ENCODE results near the gene ARMC6.
"Not testable (repeated sequence)": the region's sequence is repeated elsewhere in the genome, so short reads cannot be mapped to it uniquely, and the experiment has no call there.

ARMC6 gene

DNA sequence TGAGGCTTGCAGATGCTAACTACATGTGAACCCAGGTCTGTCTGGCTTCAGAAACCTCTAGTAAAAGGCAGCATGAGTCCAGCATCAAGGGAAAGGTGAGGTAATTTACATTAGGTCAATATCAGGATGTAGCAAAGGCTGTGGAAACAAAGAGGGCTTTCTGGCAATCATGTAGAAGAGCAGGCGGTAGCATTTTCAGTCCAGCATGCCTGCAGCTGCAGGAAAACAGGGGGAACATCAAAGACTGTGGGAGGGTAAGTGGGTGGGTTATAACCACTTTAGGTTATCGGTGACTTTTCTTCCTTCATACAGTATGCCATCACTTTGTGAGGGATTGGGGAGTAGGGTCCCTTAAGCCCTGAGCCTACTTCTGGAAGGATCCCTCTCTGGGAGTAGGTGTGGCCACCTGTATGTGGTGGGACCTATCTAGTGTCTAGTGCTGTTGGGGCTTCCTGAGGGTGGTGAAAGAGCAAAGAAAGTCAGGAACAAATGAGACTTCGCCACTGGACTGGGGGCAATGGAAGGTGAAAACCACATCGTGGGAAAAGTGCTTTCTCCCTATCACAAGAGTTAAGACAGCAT lies 10.9 kb upstream of the ARMC6 start:
- no peak for DNase-seq (ENCODE audit: low read depth, low spot score)

DNA sequence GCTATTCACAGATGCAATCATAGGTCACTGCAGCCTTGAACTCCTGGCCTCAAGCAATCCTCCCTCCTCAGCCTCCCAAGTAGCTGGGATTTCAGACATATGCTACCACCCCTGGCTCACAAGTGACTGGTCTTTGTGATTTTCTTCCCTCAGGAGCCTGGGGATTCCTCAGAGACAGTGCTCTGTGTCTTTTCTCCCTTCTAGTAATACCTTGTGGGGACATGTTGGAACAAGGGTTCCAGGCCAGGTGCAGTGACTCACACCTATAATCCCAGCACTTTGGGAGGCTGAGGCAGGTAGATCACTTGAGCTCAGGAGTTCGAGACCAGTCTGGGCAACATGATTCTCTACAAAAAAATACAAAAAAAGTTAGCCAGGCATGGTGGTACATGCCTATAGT lies 10.0 kb upstream of the ARMC6 start:
- DNase-seq (ENCODE audit: low read depth, low spot score) = not testable (repeated sequence)

DNA sequence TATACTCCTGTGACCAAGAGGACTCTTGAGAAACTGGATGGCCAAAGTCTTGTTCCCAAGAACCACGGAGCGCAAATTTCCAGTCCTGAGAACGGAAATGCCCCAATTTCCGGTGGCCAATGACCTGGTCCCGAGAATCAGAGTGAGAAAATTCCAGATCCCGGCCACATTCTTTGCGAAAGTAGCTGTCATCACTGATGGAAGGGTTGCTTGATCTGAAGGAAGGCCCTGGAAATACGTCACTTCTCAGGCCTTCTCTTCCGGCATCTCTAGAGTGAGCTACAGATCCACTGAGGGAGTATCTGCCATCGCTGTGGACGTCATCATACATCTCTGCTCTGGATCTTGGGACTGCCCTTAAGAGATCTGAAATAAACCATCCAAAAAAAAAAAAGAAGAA lies 7.5 kb upstream of the ARMC6 start:
- no peak for DNase-seq (ENCODE audit: low read depth, low spot score)

DNA sequence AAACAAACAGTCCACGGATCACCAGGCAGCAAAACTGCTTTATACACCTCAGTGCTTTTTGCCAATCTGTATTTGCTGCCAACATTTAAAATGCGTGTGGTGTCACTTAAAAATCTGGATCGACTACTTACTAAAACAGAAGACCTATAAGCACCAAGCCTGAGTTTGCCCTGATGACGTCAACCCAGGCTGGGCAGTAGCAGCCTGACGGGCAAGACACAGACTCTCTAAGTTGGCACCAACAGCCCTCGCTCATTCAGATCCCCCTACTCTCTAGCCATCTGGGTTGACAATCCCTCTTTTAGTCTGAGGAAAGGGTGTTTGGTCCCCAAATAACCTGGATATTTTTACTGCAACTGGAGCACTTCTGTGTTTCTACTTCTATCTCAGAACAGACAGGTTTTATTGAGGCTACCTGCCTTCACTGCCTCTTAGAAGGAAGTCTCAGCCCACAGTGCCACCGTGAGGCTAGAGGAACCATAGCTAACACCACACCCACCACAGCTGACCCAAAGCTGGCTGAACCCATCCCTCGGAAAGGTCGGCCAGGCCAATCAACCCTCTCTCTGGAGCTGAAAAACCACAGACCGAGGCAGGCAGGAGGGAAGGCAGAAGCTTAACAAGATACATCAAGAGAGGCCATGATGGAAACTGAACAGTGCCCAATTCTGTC lies 7.0 kb upstream of the ARMC6 start:
- DNase-seq (ENCODE audit: low read depth, low spot score) = no peak

DNA sequence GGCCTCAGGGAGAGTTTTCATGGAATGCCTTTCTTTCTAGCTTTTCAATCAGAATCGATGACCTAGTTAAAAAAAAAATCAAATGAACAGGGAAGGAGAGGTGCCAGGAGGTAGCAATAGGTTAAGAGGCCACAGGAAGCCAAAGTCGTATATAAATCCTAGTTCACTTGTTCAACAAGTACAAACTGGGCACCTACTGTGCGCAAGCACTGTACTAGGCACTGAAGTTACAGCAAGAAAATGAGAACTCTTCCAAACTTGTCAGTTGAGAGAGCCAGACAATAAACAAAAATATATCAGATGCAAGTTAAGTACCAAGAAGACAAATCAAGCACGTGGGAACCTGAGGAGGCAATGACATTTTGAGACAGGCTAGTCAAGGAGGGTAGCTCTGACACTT lies 6.2 kb upstream of the ARMC6 start:
- no peak for DNase-seq (ENCODE audit: low read depth, low spot score)

DNA sequence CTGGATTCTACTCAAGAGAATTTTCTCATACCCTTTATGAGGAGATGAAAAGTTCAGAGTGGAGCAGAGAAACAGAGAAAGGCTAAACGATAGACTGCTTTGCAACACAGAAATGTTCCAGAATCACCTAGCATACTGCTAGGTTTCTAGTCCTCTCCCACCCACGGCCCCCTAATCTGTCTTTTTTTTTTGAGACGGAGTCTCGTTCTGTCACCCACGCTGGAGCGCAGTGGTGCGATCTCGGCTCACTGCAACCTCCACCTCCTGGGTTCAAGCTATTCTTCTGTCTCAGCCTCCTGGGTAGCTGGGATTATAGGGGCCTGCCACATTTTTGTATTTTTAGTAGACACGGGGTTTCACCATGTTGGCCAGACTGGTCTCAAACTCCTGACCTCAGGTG lies 4.9 kb upstream of the ARMC6 start:
- no peak for DNase-seq (ENCODE audit: low read depth, low spot score)

DNA sequence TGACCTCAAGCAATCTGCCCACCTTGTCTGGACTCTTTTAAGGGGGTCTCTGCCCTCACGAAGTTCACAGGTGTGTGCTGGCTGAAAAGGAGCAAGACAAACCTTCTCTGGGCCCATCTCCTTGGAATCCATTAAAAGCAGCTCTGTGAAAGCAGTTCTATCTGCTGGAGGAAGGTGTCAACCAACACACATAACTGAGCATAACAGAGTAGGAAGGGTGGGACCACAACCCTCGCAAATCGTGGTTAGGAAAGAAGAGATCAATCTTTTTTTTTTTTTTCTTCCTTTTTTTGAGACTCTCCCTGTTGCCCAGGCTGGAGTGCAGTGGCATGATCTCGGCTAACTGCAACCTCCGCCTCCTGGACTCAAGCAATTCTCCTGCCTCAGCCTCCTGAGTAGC lies 1.5 kb upstream of the ARMC6 start:
- DNase-seq (ENCODE audit: low read depth, low spot score) = no peak

DNA sequence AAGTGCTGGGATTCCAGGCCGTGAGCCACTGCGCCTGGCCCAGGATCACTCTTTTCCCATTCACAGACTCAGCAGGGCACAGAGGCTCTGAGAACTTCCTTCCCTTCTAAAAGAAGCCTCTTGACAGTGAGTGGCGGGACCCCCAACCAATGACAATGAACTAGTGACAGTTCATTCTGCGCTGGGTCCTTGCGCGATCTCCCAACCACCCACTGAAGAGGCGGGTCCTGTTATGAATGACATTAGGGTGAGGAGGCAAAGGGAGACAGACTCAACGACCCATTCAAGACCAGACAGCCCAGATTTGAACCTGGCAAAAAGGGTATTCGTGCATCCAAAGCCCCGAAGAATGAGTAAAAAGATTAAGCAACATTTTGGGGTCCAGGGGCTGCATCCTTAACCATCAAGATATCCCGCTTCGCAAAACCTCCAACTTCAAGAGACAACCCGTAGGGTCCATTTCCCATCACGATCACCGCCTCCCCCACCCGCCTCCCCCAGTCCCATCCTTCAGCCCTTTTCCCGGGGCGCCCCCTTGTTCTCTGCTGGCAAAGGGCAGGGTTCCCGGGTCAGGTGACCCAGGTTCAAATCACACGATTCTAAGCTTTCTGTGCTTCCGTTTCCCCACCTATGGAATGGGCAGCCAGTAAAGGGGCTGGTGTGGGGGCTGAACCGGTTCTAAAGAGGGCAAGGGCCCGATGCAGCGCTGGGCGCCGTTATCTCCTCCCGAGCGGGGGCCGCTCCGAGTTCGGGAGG lies 805 bp upstream of the ARMC6 start:
- peak; percentile 79 for DNase-seq (ENCODE audit: low read depth, low spot score)

DNA sequence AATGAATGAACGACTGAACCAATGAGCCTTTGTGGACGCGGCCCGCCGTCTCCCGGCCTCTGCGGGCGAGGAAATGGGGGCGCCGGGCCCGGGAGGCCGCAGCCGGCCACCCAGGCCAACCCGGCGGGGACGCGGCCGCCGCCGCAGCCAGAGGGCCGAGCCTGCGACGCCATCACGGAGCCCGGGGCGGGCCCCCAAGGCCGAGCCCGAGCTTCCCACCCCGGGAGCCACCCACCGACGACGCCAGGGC lies 302 bp upstream of the ARMC6 start:
- no peak for DNase-seq (ENCODE audit: low read depth, low spot score)

DNA sequence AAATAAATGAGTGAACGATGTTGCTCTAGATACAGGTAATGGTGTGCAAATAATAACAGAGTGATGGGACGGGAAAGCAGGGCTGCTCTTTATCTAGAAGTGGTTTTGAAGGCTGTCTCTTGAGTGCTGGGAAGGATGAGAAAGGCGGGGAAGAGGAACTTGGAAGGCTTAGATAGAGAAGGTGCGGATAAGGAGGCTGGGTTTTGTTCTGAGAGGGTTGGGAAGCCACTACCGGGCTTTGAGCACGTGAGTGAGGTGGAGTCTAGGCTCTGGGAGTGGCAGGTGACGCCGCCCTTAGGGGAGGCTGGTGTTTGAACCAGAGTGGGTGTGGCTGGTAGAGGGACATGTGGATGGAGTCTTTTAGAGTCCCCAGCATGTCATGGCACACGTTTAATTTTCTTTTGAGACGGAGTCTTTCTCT lies 811 bp downstream of the ARMC6 start:
- DNase-seq (ENCODE audit: low read depth, low spot score) = peak; percentile 53

DNA sequence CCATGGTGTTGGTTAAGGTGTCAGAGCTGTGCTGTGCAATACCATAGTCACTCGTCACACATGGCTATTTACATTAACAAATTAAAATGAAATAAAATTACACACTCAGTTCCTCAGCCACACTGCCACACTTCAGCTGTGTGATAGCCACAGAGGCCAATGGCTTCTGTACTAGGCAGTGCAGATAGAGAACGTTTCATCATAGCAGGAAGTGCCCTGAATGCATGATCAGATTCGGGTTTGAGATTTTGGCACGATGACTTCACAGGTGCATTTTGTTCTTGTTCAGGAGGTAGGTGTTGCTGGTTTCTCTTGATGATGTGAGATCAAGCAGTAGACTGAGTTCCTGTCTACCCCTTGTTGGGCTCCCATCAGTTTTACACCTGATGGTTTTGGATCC lies 6.5 kb downstream of the ARMC6 start:
- no peak for DNase-seq (ENCODE audit: low read depth, low spot score)

DNA sequence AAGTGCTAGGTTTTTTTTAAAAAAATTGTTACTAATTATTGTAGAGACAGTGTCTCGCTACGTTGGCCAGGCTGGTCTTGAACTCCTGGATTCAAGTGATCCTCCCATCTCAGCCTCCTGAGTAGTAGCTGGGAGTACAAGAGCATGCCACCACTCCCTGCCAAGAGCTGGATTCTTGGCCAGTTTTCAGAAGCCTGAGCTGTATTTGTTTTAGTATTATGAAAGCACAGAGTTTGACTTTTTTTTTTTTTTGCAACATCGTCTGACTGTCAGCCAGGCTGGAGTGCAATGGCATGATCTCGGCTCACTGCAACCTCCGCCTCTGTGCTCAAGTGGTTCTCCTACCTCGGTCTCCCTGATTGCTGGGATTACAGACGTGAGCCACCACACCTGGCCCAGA lies 7.0 kb downstream of the ARMC6 start:
- no peak for DNase-seq (ENCODE audit: low read depth, low spot score)

DNA sequence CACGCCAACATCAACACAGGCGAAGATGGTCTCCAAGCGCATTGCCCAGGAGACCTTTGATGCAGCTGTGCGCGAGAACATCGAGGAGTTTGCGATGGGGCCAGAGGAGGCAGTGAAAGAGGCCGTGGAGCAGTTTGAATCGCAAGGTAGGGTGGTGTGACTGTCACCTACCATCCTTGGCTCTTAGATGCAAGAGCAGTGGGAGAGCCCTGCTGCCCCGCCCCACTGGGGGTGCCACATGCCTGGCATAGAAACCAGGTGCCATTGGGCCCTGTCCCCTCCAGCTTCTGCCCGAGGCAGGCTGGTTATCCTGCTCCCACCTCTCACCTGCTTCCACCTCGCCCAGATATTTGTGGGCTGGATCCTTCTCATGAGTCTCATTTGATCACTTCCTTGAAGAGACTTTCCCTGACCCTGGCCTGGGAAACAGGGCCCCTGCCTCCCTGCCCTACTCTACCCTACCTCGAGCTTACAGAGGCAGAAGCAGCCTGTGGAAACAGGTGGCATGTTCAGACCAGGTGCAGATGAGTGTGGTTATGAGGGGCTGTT lies 9.4 kb downstream of the ARMC6 start:
- no peak for DNase-seq (ENCODE audit: low read depth, low spot score)

DNA sequence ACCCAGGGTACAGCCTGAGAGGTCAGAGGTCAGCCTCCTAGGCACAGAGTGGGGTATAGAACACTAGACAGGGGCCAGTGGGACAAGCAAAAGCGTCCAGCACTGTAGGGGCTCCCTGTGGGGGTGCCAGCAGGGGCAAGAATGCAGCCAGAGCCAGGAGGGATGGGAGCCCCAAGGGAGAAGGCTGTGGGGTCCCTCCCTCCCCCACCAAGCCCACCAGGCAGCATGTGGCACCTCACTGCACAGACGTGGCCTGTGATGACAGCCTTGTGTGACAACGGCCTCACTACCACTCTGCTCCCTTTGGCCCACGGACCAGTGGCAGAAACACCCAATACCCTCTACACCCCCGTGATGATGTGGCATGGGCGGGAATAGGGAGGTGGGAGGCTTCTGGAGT lies 10.1 kb downstream of the ARMC6 start:
- DNase-seq (ENCODE audit: low read depth, low spot score) = no peak

DNA sequence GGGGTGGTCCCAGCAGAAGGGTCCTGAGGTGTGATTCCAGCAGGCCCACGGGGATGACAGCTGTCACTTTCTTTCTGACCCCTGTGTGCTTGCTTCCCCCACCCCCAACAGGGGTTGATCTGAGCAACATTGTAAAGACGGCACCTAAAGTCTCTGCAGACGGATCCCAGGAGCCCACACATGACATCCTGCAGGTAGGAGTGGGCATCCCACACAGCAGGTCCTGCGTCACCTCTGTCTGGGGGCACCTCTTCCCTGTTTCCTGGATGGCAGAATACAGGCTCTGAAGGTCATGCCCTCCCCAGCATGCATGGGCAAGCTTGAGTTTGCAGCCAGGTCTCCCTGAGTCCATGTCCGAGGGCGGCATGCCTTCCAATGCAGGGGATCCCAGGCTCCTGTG lies 10.5 kb downstream of the ARMC6 start:
- DNase-seq (ENCODE audit: low read depth, low spot score) = no peak

DNA sequence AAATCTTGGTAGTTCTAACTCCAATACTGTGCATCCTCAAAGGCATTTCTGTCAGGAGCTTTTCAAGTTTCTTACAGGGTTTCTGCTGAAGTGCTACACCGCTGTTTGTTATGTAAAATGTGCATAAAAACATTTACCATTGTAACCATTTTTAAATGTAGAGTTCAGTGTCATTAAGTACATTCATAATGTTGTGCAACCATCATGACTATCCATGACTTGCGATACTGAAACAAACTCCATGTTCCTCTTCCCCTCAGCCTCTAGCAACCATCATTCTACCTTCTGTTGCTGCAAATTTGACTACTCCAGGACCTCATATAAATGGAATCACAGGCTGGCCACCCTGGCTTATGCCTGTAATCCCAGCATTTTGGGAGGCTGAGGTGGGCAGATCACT lies 16.0 kb downstream of the ARMC6 start:
- no peak for DNase-seq (ENCODE audit: low read depth, low spot score)

DNA sequence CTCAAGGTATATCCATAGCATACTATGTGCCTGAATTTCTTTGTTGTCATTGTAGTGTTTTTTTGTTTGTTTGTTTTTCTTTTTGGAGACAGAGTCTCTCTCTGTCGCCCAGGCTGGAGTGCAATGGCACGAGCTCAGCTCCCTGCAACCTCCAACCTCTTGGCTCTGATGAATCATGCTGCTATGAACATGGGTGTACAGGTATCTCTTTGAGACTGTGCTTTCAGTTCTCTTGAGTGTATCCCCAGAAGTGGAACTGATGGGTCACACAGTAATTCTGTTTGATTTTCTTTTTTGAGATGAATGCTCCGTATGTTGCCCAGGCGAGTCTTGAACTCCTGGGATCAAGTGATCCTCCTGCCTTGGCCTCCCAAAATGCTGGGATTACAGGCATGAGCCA lies 16.7 kb downstream of the ARMC6 start:
- no peak for DNase-seq (ENCODE audit: low read depth, low spot score)

DNA sequence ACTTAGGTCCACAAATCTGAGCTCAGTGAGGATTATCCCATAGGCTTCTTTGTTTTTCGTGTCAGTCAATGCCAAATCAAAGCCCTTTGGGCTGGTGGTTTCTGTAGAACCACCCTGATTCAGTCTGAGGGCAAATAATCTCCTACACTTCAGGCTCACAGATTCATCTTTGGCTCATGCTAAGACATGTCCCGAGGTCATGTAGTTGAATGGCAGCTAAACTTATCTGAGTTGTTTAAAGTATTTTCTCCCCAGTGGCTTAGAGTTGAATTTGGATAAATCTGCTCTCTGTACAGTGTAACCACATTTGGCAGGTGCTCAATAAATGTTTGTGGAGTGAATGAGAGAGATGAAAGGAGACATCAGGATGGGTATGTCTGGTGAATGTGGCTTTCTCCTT lies 17.3 kb downstream of the ARMC6 start:
- no peak for DNase-seq (ENCODE audit: low read depth, low spot score)

DNA sequence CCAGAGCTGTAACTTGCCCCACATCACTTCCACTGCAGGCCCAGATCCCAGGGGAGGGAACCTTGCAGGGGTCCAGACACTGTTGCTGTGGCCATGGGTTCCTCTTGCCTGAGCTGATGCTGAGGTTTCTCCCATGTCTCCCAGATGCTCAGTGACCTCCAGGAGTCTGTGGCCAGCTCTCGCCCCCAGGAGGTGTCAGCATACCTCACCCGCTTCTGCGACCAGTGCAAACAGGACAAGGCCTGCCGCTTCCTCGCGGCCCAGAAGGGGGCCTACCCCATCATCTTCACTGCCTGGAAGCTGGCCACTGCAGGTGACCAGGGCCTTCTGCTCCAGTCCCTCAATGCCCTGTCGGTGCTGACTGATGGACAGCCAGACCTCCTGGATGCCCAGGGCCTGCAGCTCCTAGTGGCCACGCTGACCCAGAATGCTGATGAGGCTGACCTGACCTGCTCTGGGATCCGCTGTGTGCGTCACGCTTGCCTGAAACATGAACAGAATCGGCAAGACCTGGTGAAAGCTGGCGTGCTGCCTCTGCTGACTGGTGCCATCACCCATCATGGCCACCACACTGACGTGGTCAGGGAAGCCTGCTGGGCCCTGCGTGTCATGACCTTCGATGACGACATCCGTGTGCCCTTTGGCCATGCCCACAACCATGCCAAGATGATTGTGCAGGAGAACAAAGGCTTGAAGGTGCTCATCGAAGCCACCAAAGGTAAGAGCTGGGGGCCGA lies 18.2 kb downstream of the ARMC6 start:
- DNase-seq (ENCODE audit: low read depth, low spot score) = no peak

DNA sequence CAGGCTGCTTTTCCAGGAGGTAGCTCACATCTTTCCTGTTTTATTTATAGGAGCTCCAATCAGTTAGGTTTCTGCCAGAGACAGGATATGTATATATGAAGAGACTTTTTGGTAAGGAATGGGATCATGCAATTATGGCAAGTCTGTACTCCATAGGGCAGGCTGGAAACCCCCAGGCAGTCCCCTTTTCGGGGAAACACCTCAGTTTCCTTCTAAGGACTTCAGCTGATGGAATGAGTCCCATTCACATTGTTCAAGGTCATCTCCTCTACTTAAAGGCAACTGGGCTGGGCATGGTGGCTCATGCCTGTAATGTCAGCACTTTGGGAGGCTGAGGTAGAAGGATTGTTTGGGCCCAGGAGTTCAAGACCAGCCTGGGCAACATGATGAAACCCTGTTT lies 19.5 kb downstream of the ARMC6 start:
- DNase-seq (ENCODE audit: low read depth, low spot score) = no peak

DNA sequence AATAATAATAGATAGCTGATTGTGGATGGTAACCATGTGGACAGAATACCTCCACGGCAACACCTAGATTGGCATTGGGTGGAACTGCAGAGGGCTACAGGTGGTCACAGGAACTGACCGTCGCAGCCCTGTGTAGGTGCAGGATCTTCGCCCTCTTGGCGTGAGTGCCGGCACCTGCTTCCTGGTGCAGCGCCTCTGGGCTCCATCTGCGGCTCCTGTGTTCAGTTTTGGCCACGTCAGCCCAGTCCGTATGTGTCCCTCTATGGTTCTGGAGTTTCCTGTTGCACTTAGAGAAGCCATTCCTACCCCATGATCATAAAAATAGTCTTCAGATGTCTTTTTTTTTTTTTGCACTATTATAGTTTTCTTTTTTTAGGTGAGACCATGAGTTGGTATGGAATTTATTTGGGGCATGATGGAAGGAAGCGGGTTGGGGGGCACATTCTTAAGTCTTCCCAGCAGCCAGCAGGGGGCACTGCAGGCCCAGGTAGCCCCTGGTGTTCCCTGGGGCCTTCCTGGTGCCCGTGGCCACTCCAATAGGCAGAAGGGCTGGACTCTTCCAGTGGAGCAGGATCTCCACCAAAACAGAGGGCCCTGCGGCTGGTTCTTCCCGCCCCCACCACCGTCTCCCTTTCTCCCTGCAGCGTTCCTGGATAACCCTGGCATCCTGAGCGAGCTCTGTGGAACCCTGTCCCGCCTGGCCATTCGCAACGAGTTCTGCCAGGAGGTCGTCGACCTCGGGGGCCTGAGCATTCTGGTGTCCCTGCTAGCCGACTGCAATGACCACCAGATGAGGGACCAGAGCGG lies 20.3 kb downstream of the ARMC6 start:
- DNase-seq (ENCODE audit: low read depth, low spot score) = no peak
